Sigmoid colon (tissue), 7 donors: ENCODE measurements around the gene NCCRP1. TPM values are rescaled to one million over a fixed set of nuclear protein-coding genes. Genes with fewer than 3 reads are reported as not detected.

Experiments used
- DNase-seq: peaks from one replicate; pipeline ENCODE4 v3.0.0-alpha.2; 2019
- H3K27ac ChIP-seq, 4 donors: fragments of 200-600 bp; sonication (generic); one replicate each; pipeline ENCODE4 v1.5.1; 2016 to 2019; ENCODE audit warnings: mild to moderate bottlenecking in 1 of 4
- H3K27me3 ChIP-seq, 3 donors: fragments of 200-600 bp; sonication (generic); one replicate each; pipeline ENCODE4 v1.5.1; 2019; ENCODE audit warnings: mild to moderate bottlenecking in 1 of 3
- H3K36me3 ChIP-seq, 4 donors: fragments of 200-600 bp; sonication (generic); one replicate each; pipeline ENCODE4 v1.5.1; 2016 to 2019
- H3K4me1 ChIP-seq, 4 donors: fragments of 200-600 bp; sonication (generic); one replicate each; pipeline ENCODE4 v1.5.1; 2017 to 2019
- H3K4me3 ChIP-seq, 4 donors: fragments of 200-600 bp; sonication (generic); one replicate each; pipeline ENCODE4 v1.5.1; 2017 to 2019; ENCODE audit warnings: mild to moderate bottlenecking in 2 of 4, moderate library complexity in 1 of 4
- H3K9me3 ChIP-seq, 4 donors: fragments of 200-600 bp in 3 of 4; sonication (generic) in 3 of 4; one replicate each; pipeline versions ENCODE4 v1.5.1 to v1.6.1; 2013 to 2019
- EP300 ChIP-seq, 4 donors: sonication (generic); formaldehyde crosslinking; IDR thresholded peaks; one replicate each; pipeline ENCODE4 v1.6.1; 2017; ENCODE audit warnings: antibody characterized with exemption in 4 of 4
- POLR2A ChIP-seq, 2 donors: fragments of 450-650 bp; IDR thresholded peaks; one replicate each; pipeline ENCODE4 v1.6.1; 2016; ENCODE audit warnings: antibody characterized with exemption in 2 of 2, mild to moderate bottlenecking in 2 of 2, moderate library complexity in 2 of 2
- POLR2AphosphoS5 ChIP-seq, 4 donors: sonication (generic); formaldehyde crosslinking; IDR thresholded peaks; one replicate each; pipeline ENCODE4 v1.6.1; 2017; ENCODE audit warnings: antibody characterized with exemption in 4 of 4
- WGBS, 2 donors: extraction: QIAGEN DNeasy Blood & Tissue Kit; methylation state at CpG; one replicate each; pipeline ENCODE4 v1.1.7; 2013; 5-methylcytosine and 5-hydroxymethylcytosine counted together
- intact Hi-C: fragments of 100-400 bp; cut with DNase I; formaldehyde crosslinking; loops from one replicate; pipeline ENCODE4 v1.15.1; 2023
- polyA plus RNA-seq, 3 donors: library from polyadenylated mRNA; stranded (reverse); fragments of 200-250 nt; gene quantifications; one replicate each; pipeline ENCODE4 v1.2.3, GENCODE V29; 2013
- total RNA-seq, 4 donors: library from RNA; depleted of rRNA; stranded (reverse); fragments of >200 nt; gene quantifications; one replicate each; pipeline ENCODE4 v1.1.0, GENCODE V29; 2016
- TF ChIP-seq, protein P1 (sequence below), 4 experiments: fragments of 450-650 bp in 3 of 4; fragments of 200-600 bp in 1 of 4; IDR thresholded peaks; one replicate each; pipeline ENCODE4 v1.5.1; 2016 to 2019; ENCODE audit warnings: antibody characterized with exemption in 4 of 4, mild to moderate bottlenecking in 3 of 4, moderate library complexity in 2 of 4
- donor health status: healthy with polysubstance abuse.
- donor health status: Bipolar disorder and iron deficiency.
- donor health status: healthy.

The NCCRP1 gene
- total and polyA plus RNA-seq, 7 donors: 0.41 to 0.60 (median 0.52) TPM; not detected in 4

DNA sequence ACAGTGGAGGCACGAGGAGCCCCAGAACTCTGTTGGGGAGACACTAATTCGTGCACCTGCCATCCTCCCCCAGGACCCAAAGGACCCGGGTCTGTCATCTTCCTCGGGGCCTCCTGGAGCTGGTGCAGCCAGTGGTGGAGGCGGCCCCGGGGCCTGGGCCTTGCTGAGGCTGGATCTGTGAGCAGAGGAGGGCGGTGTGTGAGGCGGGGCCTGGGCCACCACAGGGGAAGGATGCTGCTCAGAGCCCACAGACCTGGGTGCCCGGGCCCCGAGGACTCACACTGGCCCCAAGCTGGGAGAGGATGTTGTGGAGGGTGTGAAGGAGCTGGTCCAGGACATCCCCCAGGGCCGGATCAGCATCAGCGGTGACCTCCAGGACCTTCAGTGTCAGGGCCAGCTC lies 39.8 kb downstream of the NCCRP1 start:
- H3K4me1 ChIP-seq: no peaks in the 10 kb centered on the region
- 76 to 82% methylated on average over 12 of the region's 12 CpGs for WGBS, 2 donors
- no peak overlapping the region for H3K27ac ChIP-seq
- no peaks in the 10 kb centered on the region for H3K9me3 ChIP-seq
- no peak overlapping the region for H3K4me3 ChIP-seq
- H3K27me3 ChIP-seq: peaks cover 0 to 37% (median 16%) of the 10 kb centered on the region in 3 donors
- DNase-seq: no peak
- intact Hi-C loops: no loop called here
- H3K36me3 ChIP-seq: no peaks in the 10 kb centered on the region
- no peak for TF ChIP-seq EP300 (IDR thresholded peaks at IDR 0.05)
- TF ChIP-seq, protein P1, sequence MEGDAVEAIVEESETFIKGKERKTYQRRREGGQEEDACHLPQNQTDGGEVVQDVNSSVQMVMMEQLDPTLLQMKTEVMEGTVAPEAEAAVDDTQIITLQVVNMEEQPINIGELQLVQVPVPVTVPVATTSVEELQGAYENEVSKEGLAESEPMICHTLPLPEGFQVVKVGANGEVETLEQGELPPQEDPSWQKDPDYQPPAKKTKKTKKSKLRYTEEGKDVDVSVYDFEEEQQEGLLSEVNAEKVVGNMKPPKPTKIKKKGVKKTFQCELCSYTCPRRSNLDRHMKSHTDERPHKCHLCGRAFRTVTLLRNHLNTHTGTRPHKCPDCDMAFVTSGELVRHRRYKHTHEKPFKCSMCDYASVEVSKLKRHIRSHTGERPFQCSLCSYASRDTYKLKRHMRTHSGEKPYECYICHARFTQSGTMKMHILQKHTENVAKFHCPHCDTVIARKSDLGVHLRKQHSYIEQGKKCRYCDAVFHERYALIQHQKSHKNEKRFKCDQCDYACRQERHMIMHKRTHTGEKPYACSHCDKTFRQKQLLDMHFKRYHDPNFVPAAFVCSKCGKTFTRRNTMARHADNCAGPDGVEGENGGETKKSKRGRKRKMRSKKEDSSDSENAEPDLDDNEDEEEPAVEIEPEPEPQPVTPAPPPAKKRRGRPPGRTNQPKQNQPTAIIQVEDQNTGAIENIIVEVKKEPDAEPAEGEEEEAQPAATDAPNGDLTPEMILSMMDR (IDR thresholded peaks at IDR 0.05): no peak
- TF ChIP-seq POLR2A (IDR thresholded peaks at IDR 0.05): no peak
- TF ChIP-seq POLR2AphosphoS5 (IDR thresholded peaks at IDR 0.05): no peak

- Histone ChIP-seq H3K27ac (no peak overlapping the region), H3K4me3 (no peak overlapping the region), H3K4me1 (no peaks in the 10 kb centered on the region), H3K9me3 (no peaks in the 10 kb centered on the region), H3K27me3 (peaks cover 0 to 37% (median 16%) of the 10 kb centered on the region in 3 donors), H3K36me3 (no peaks in the 10 kb centered on the region)
- DNase-seq: no peak
- intact Hi-C loops: no loop called here
- WGBS, 2 donors: 38 to 41% methylated on average over 22 of the region's 22 CpGs
- TF ChIP-seq POLR2AphosphoS5 (IDR thresholded peaks at IDR 0.05) (no peak), EP300 (IDR thresholded peaks at IDR 0.05) (no peak), POLR2A (IDR thresholded peaks at IDR 0.05) (no peak)
- TF ChIP-seq, protein P1 (IDR thresholded peaks at IDR 0.05): no peak
Observed at GRCh38 chr19:39237200-39238184, 40.7 kb downstream of the NCCRP1 start.

DNA sequence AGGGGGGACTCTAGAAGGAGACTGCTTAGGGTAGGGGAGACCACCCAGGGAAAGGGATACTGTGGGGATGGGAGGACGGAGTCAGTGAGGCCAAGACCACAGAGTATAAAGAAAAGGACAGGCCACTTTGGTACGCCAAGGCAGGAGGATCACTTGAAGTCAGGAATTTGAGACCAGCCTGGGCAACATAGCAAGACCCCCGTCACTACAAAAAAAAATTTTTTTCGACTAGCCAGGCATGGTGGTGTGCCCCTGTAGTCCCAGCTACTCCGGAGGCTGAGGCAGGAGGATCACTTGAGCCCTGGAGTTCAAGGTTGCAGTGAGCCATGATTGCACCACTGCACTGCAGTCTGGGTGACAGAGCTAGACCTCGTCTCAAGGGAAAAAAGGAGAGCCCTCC lies 41.4 kb downstream of the NCCRP1 start:
- intact Hi-C loops: no loop called here
- H3K36me3 ChIP-seq: no peaks in the 10 kb centered on the region
- H3K27me3 ChIP-seq: peaks cover 0 to 37% (median 16%) of the 10 kb centered on the region in 3 donors
- no peaks in the 10 kb centered on the region for H3K9me3 ChIP-seq
- no peak overlapping the region for H3K4me3 ChIP-seq
- H3K4me1 ChIP-seq: no peaks in the 10 kb centered on the region
- 82 to 90% methylated on average over 6 of the region's 6 CpGs for WGBS, 2 donors
- DNase-seq: no peak
- TF ChIP-seq POLR2AphosphoS5 (IDR thresholded peaks at IDR 0.05): no peak
- no peak for TF ChIP-seq POLR2A (IDR thresholded peaks at IDR 0.05)
- TF ChIP-seq, protein P1 (IDR thresholded peaks at IDR 0.05): no peak
- no peak for TF ChIP-seq EP300 (IDR thresholded peaks at IDR 0.05)
- no peak overlapping the region for H3K27ac ChIP-seq

DNA sequence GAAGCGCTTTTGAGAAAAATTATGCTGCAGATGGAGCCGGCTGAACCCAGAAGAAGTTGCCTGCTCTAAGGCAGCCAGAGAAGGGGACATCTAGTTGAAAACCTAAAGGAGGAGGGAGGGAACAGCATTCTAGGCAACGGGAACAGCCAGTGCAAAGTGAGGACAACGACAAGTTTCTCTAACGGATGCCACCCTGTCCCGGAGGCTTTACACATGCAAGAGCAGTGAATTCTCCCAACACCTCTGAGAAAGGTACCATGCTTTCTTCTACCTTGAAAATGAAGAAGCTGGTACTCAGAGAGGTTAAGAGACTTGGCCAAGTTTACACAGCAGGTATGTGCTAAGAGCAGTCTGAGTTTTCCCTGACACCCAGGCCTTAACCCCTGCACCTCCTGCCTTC lies 42.2 kb downstream of the NCCRP1 start:
- 95% methylated on average over 6 of the region's 6 CpGs for WGBS, 2 donors
- DNase-seq: no peak
- intact Hi-C loops: no loop called here

More for the DNA sequence above, 42.2 kb downstream of the NCCRP1 start:
- Histone ChIP-seq H3K27ac (no peak overlapping the region), H3K27me3 (peaks cover 0 to 41% (median 22%) of the 10 kb centered on the region in 3 donors), H3K9me3 (no peaks in the 10 kb centered on the region), H3K36me3 (no peaks in the 10 kb centered on the region), H3K4me3 (no peak overlapping the region), H3K4me1 (no peaks in the 10 kb centered on the region)
- TF ChIP-seq POLR2A (IDR thresholded peaks at IDR 0.05) (no peak), POLR2AphosphoS5 (IDR thresholded peaks at IDR 0.05) (no peak), EP300 (IDR thresholded peaks at IDR 0.05) (no peak)
- TF ChIP-seq, protein P1 (IDR thresholded peaks at IDR 0.05): no peak
